Measurements from ENCODE around the gene GPRC5C.

GPRC5C gene

GRCh38 chr17:74429604-74430384 lies 2.1 kb upstream of the GPRC5C start:
- TF ChIP-seq CTCF (IDR thresholded peaks at IDR 0.05; ENCODE audit: extremely low read depth, missing control alignments) = no peak
- DNase-seq (ENCODE audit: low spot score) = no peak

DNA sequence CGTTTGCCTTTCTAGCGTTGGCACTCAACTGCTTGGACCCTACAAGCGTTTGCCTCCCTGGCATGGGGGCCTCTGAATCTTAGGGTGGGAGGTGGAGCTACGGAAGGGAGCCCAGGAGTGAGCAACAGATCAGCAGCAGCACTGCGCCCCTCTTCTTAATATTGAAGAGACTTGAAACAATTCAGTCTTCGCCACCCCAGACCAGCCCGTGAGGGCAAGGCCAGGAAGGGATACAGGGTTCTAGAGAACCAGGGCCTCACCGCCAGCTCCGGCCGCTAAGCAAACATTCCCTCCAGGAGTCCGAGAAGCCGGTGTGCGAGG lies 1.5 kb upstream of the GPRC5C start:
- no peak for TF ChIP-seq CTCF (IDR thresholded peaks at IDR 0.05; ENCODE audit: extremely low read depth, missing control alignments)
- no peak for DNase-seq (ENCODE audit: low spot score)

DNA sequence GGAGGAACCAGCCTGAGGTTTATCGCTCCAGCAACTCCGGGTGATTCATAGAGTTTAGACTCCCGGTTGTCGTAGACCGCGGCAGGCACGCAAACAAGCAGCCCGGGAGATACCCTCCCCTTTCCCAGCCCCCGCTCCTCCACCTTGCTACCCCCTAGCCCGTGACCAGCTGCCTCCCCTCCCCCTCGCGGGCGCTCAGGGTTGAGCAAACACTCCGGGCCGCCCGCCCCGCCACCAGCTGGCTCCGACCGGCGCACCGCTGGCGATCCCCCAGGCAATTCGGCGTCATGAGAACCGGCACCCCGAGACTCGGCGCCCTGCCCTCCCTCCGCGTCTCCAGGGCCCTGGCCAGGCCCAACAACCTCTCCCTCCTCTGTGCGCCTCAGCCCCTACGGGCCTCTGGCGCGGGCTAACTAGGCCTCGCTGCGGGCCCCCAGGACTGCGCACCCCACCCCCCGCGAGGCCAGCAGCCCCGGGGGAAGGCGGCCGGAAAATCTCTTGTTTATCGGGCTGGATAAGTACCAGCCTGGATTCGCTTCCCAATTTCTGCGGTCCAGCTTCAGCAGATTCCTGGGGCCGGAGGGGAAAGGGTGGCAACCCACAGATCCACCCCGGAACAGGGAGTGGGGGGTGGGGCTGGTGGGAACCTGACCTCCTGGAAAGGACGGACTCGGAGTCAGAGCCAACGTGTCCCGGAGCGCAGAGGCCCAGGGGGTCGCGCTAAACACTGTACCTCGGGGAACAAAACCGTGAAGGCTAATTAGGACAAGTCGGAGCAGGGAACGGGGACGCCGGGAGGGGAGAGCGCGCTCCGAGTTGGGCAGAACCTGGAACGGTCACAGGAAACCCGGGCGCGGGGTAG lies 951 bp upstream of the GPRC5C start:
- DNase-seq (ENCODE audit: low spot score) = peak; percentile 69
- TF ChIP-seq CTCF (IDR thresholded peaks at IDR 0.05; ENCODE audit: extremely low read depth, missing control alignments) = no peak

GRCh38 chr17:74432424-74432690 lies 469 bp downstream of the GPRC5C start:
- DNase-seq (ENCODE audit: low spot score) = peak; percentile 55

GRCh38 chr17:74432766-74433391 lies 991 bp downstream of the GPRC5C start:
- TF ChIP-seq CTCF (IDR thresholded peaks at IDR 0.05; ENCODE audit: extremely low read depth, missing control alignments) = no peak
- DNase-seq (ENCODE audit: low spot score) = no peak

More at GRCh38 chr17:74432424-74432690, 469 bp downstream of the GPRC5C start:
- TF ChIP-seq CTCF (IDR thresholded peaks at IDR 0.05; ENCODE audit: extremely low read depth, missing control alignments) = no peak

DNA sequence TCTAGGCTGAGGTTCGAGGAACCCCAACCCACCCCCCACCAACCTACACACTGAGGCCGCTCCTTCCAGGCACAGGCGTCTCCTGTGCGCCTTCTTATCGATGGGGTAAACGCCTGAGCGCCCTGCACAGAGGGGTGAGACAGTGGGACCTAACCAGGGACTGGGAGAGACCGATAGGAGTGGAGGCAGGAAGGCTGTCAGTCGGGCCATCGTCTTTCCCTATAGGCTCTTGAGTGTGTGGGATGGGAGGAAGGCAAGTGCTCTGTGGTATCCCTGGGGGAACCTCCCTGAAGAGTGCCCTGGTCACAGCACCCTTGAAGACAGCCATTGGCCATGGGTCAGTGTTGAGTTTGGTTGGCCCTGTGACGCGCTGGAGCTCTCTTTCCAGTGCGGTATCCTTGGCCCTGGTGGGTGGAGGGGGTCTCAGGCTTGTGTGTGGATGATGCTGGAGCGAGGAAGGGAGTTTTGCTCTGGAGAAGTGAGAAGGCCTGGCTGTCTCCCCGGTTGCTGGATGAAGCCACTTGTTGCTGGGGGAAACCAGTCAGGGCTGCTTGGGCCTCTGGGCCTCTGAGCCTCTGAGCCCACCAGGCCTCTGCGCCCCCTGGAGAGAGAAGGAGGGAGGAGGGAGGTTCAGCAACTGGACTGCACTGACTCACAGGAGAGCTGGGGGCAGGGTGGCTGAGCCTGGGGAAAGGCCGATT lies 1.7 kb downstream of the GPRC5C start:
- no peak for TF ChIP-seq CTCF (IDR thresholded peaks at IDR 0.05; ENCODE audit: extremely low read depth, missing control alignments)
- DNase-seq (ENCODE audit: low spot score) = no peak

All from GM20000 (cell line).